Hematopoietic multipotent progenitor cell treated with erythropoietin and hydrocortisone succinate and interleukin-3 and kit ligand, for 6 days (in vitro differentiated cells): ENCODE measurements around the gene SLC28A2.
A peak's percentile ranks its signal among the peaks of the same experiment; 100 is the strongest.
"Not testable (repeated sequence)": the region's sequence is repeated elsewhere in the genome, so short reads cannot be mapped to it uniquely, and the experiment has no call there.

ENCODE experiments used
- DNase-seq: peaks from one replicate; pipeline ENCODE4 v3.0.0-alpha.2; 2015

SLC28A2 gene

GRCh38 chr15:45251888-45252287 lies at the start of gene SLC28A2:
Gene SLC28A2, plus strand, starts transcription at chr15:45252234. Its CDS starts 982 bp downstream, at chr15:45253216.
- no peak for DNase-seq

DNA sequence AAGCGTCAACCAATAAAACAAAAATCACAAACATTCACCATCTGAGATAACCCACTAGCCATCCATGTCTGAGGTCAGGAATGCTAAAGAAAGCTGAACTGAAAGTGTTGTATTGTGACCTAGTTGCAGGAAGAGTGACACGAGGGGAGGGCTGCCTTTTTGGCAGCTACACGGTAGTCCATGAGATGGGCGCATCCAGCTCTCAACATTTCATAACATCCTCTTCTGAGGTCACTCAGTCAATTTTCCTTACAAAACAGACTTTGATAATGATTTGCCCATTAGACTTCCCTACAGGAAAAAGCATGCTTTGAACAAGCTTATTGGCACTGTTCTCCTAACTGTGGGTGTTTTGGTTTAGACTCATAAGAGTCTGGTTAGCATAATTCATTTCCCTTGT lies 48.9 kb upstream of the SLC28A2 start:
- DNase-seq: no peak

DNA sequence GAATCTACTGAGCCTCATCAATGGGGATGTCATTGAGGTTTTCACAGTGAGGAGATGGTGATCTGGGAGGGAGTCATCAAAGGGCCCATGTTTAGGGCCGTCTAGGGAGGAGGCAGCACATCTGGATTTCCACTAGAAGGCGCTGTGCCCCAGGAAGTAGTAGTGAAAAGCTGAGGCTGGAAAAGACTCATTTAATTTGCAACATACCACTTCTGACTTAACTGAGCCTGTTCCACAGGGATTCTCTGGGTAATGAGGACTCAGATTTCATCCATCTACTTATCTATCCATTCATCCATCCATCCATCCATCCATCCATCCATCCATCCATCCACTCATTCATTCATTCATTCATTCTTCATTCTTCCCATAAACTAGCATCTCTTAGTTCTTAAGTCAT lies 46.8 kb upstream of the SLC28A2 start:
- peak; percentile 90 for DNase-seq

DNA sequence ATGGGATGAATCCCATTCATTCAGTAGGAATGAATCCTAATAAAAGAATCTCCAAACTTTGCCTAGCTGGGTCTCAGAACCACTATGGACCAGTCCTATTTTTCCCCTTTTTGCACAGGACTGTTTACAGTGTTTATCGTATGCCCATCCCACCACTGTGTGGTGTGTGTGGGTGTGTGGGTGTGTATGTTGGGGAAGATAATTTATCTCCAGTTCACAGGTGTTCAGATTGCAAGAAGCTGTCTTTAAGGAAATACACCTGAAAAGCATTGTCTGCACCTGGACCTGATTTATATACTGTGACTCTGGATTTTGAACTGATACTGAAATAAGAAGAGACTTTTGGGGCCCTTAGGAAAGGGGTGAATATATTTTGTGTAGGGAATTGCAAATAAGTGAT lies 39.5 kb upstream of the SLC28A2 start:
- no peak for DNase-seq

- DNase-seq: no peak
Measured at GRCh38 chr15:45221053-45221599, 30.9 kb upstream of the SLC28A2 start.

DNA sequence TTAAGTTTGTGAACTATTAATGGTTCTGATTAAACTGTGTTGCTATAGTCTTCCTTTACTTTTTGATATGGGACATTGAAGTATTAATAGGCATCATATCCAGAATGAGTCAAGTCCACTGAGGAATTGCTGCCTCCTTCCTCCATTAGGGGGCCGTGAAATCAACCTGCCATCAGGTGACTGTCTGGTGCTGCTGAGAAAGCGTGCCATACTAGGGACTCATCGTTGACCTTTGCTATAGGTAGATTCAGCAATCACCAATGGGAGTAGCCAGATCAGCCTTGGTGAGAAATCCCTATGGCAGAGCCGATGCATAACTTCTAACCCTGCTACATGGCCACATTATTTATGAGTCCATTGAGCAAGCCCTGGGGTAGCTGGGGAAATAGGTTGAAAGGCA lies 30.1 kb upstream of the SLC28A2 start:
- DNase-seq: no peak

- no peak for DNase-seq
Measured at GRCh38 chr15:45224621-45225217, 27.3 kb upstream of the SLC28A2 start.

DNA sequence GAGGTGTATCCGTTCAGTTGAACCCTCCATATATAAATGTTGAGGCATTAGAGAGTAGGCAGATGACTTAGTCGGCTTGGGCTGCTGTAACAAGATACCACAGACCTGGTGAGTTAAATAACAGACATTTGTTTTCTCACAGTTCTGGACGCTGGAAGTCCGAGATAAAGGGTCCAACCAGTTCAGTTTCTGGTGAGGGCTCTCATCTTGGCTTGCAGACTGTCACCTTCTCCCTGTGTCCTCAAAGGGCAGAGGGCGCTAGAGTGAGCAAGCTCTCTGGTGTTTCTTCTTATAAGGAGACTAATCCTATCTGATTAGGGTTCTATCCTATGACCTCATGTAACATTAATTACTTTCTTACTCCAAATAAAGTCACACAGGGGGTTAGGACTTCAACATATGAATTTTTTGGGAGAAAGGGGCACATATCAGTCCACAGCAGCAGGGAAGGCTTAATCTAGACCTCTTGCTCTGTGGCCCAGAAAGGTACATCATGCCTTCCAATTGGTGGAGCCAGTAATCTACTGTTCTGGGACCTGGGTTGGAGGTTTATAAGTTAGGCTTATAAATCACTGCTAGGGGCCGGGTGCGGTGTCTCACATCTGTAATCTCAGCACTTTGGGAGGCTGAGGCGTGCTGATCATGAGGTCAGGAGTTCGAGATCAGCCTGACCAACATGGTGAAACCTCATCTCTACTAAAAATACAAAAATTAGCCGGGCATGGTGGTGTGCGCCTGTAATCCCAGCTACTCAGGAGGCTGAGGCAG lies 26.3 kb upstream of the SLC28A2 start:
- DNase-seq: peak; percentile 29

GRCh38 chr15:45228931-45229330 lies 23.1 kb upstream of the SLC28A2 start:
- DNase-seq: no peak

DNA sequence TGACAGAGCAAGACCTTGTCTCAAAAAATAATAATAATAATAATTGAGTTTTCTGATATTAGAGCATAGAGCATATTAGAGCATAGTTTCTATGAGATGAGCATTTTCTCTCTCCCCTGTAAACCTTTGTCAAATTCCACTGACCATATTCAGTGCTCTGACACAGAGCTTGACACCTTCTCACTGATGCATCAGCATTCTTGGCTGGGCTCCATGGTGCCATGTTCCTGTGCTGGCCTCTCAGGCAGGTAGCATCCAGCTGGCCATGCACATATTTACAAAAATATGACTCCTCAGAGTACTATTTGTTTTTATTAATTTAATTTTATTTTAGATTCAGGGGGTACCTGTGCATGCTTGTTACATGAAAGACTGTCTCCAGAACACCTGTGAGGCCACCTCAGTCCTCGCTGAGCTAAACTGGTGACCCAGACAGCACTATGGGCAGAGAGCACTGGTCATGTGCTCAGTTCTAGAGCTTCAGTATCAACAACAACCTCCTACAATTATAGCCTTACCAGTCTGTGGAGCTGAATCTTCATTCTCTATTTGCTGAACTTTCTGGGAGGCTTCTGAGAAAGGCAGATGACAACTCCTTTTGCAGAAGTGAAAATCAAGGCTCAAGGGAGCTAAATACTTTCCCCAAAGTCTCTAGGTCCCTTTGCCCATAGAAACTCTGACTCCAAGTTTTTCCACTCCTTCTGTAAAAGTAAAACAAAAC lies 21.6 kb upstream of the SLC28A2 start:
- DNase-seq: no peak

- DNase-seq: no peak
Measured at GRCh38 chr15:45231132-45231531, 20.9 kb upstream of the SLC28A2 start.

- DNase-seq: no peak
Measured at GRCh38 chr15:45231864-45232562, 20.0 kb upstream of the SLC28A2 start.

GRCh38 chr15:45234562-45235235 lies 17.3 kb upstream of the SLC28A2 start:
- DNase-seq: no peak

GRCh38 chr15:45236806-45237205 lies 15.2 kb upstream of the SLC28A2 start:
- not testable (repeated sequence) for DNase-seq

- peak; percentile 12 for DNase-seq
Measured at GRCh38 chr15:45242289-45242688, 9.7 kb upstream of the SLC28A2 start.

GRCh38 chr15:45249125-45249780 lies 2.8 kb upstream of the SLC28A2 start:
- DNase-seq: no peak

DNA sequence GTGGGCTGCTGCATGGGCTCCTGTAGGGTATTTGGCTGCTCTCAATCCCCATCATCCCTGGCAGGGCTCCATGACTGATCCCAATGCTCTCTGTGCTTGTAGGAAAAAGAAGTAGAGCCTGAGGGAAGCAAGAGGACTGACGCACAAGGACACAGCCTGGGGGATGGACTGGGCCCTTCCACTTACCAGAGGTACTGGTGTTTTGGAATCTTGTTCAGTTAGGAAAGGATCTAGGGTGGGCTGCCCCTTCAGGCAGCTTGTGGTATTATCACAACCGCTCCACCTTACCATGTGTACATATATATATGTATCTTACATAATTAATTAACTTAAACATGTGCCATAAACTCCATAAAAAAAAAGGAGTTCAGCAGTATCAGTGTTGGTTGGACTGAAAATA lies 1.3 kb downstream of the SLC28A2 start:
- DNase-seq: peak; percentile 34

DNA sequence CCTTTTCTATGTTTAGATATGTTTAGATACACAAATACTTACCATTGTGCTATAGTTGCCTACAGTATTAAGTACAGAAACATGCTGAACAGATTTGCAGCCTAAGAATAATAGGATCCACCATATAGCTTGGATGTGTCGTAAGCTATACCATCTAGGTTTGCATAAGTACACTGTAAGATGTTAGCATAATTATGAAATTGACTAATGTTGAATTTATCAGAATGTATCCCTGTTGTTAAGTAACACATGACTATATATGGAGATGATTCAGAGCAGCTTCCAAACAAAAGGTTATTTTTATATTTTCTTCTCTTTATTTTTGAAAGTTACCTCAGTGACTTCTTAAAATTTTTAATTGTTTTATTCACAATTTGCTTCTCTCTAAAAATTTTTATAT lies 2.4 kb downstream of the SLC28A2 start:
- no peak for DNase-seq

DNA sequence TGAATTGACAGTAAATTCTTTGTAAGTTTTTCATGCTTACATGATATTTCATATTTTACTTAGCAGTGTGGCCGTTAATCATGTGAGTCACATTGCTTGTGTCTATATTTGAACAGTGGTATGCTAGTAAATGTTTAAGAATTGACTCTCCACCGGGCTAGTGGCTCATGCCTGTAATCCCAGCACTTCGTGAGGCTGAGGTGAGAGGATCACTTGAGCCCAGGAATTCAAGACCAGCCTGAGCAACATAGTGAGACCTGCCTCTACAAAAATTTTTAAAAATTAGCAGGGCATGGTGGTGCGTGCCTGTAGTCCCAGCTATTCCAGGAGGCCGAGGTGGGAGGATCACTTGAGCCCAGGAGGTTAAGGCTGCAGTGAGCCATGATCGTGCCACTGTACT lies 2.8 kb downstream of the SLC28A2 start:
- not testable (repeated sequence) for DNase-seq

- peak; percentile 7 for DNase-seq
Measured at GRCh38 chr15:45259796-45260195, 7.8 kb downstream of the SLC28A2 start.

DNA sequence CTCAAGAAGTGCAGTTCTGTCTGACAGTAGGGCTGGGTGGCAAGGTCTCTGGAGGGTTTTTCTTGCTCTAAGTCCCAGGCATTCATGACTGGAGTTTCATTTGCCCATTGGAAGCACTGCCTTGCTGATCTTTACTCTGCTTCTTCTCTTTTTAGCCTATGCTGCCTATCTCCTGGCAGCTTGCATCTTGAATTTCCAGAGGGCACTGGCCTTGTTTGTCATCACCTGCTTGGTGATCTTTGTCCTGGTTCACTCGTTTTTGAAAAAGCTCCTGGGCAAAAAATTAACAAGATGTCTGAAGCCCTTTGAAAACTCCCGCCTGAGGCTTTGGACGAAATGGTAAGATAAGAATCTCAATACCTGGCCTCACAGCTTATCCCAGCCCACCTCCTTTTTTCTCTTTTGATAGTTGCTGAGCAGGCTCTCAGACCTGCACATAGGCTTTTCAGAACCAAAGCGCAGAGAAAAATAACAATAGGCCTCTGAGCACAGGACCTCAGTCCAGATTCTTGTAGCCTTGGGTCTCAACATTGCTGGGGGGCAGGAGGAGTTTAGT lies 10.9 kb downstream of the SLC28A2 start:
- DNase-seq: no peak

GRCh38 chr15:45263854-45264253 lies 11.8 kb downstream of the SLC28A2 start:
- DNase-seq: no peak
